DND-41 (cell line): Measurements from ENCODE around the gene OR2AG1.
A peak's percentile ranks its signal among the peaks of the same experiment; 100 is the strongest.

Experiments
- EZH2 ChIP-seq: IDR thresholded peaks from 3 replicates; pipeline ENCODE4 v1.6.1; 2012; ENCODE audit warnings: borderline replicate concordance, low read depth, mild to moderate bottlenecking, moderate library complexity, low read length, inconsistent platforms; ENCODE audit not compliant: severe bottlenecking
- TF ChIP-seq, protein P1 (sequence below): IDR thresholded peaks from 2 replicates; pipeline ENCODE4 v1.5.1; 2012; ENCODE audit warnings: borderline replicate concordance, low read length, moderate library complexity, mild to moderate bottlenecking; ENCODE audit not compliant: poor library complexity, severe bottlenecking; ENCODE audit errors: extremely low read depth

DNA sequence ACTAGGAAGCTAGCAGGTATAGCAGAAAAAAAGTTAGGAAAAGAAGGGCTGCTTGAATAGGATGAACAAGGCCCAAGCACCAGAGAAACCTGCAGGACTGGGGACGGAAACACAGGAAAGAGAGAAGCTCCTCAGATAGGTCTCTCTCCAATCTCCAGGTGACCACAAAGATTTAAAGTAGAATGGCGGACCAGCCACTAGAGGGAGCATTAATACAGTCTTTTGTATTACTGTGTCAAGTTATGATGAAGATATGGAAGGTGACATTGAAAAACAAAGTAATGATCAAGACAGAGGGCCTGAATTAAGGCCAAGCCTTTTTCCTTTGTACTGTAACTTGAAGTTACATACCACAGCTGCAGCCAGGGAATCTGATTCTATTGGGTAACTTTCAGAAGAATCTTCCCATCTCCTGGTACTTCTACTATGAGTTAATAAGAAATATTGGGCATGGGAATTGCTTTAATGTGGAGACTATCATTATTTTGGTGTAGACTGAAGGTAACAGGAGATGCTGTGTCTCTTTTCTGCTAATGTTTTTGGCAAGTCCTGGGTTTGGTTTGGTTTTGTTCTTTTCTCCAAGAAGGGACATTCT lies 44.9 kb upstream of the OR2AG1 start:
- TF ChIP-seq, protein P1, sequence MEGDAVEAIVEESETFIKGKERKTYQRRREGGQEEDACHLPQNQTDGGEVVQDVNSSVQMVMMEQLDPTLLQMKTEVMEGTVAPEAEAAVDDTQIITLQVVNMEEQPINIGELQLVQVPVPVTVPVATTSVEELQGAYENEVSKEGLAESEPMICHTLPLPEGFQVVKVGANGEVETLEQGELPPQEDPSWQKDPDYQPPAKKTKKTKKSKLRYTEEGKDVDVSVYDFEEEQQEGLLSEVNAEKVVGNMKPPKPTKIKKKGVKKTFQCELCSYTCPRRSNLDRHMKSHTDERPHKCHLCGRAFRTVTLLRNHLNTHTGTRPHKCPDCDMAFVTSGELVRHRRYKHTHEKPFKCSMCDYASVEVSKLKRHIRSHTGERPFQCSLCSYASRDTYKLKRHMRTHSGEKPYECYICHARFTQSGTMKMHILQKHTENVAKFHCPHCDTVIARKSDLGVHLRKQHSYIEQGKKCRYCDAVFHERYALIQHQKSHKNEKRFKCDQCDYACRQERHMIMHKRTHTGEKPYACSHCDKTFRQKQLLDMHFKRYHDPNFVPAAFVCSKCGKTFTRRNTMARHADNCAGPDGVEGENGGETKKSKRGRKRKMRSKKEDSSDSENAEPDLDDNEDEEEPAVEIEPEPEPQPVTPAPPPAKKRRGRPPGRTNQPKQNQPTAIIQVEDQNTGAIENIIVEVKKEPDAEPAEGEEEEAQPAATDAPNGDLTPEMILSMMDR = peak; percentile 85
- TF ChIP-seq EZH2 = no peak
